HCT116 (cell line): Measurements from ENCODE around the gene SLC16A3. TPM values are rescaled to one million over a fixed set of nuclear protein-coding genes. Genes with fewer than 3 reads are reported as not detected.
"Not testable (repeated sequence)": the region's sequence is repeated elsewhere in the genome, so short reads cannot be mapped to it uniquely, and the experiment has no call there.

Experiments
- ATAC-seq: fragments of 200-7000 bp; cut with Tn5 transposase; 2 replicates; pipeline ENCODE4 v1.9.1; 2020; ENCODE audit warnings: mild to moderate bottlenecking, moderate library complexity
- BruUV-seq: library from RNA; stranded (reverse); fragments of 400-500 nt; replicated peaks from 2 replicates; lab custom pipeline; 2021; lab: Mats Ljungman, UMichigan
- CTCF ChIA-PET: fragments of 300-600 bp; sonication (Branson Sonifier 250); formaldehyde crosslinking; loops from one replicate; lab custom pipeline; 2021; ENCODE audit warnings: antibody characterized with exemption; lab: Charles Lee
- POLR2A ChIA-PET: fragments of 300-600, 350-600 bp; sonication (Branson Sonifier 250); formaldehyde crosslinking; loops from one replicate; lab custom pipeline; 2021; ENCODE audit warnings: antibody characterized with exemption; lab: Charles Lee
- RAD21 ChIA-PET, 2 experiments: fragments of 300-600 bp; sonication (Branson Sonifier 250); formaldehyde crosslinking; loops; one replicate each; lab custom pipeline; 2023; ENCODE audit warnings: low total read pairs in 2 of 2; ENCODE audit not compliant: uncharacterized antibody in 2 of 2, unreplicated experiment in 2 of 2, low non-redundant PET in 1 of 2; lab: Charles Lee
- DNase-seq: peaks from one replicate; pipeline ENCODE4 v3.0.0-alpha.2; 2010; ENCODE audit warnings: low read depth, low spot score
- H2AFZ ChIP-seq: fragments of 200-600 bp; shearing (Covaris generic), sonication (generic); 2 replicates; pipeline ENCODE4 v1.6.1; 2017; ENCODE audit warnings: low read depth, mixed run types, mixed read lengths, antibody characterized with exemption, low read length; ENCODE audit not compliant: poor library complexity, severe bottlenecking
- H3K27ac ChIP-seq: 2 replicates; pipeline ENCODE4 v1.5.1; 2012; ENCODE audit warnings: low read depth, low read length
- H3K27me3 ChIP-seq: fragments of 200-600 bp; sonication (generic); 2 replicates; pipeline ENCODE4 v1.6.1; 2016; ENCODE audit warnings: mixed run types, low read length, mixed read lengths; ENCODE audit not compliant: insufficient read depth
- H3K36me3 ChIP-seq, 2 experiments: fragments of 200-500 bp in 1 of 2; fragments of 200-600 bp in 1 of 2; sonication (Bioruptor generic) in 1 of 2; sonication (generic) in 1 of 2; 2 replicates each; pipeline versions ENCODE4 v1.5.1 to v1.6.1; 2014 to 2016; ENCODE audit warnings: low read length in 2 of 2, inconsistent platforms in 1 of 2, mixed read lengths in 1 of 2, mixed run types in 1 of 2; ENCODE audit not compliant: insufficient read depth in 2 of 2, control insufficient read depth in 1 of 2
- H3K4me1 ChIP-seq, 2 experiments: fragments of 200-600 bp in 1 of 2; sonication (generic) in 1 of 2; 2 replicates each; pipeline versions ENCODE4 v1.5.1 to v1.6.1; 2012 to 2017; ENCODE audit warnings: low read length in 2 of 2, inconsistent platforms in 1 of 2, mild to moderate bottlenecking in 1 of 2, mixed read lengths in 1 of 2, mixed run types in 1 of 2, moderate library complexity in 1 of 2; ENCODE audit not compliant: insufficient read depth in 2 of 2, control insufficient read depth in 1 of 2
- H3K4me2 ChIP-seq: fragments of 200-600 bp; sonication (generic); 2 replicates; pipeline ENCODE4 v1.6.1; 2017; ENCODE audit warnings: mixed run types, low read length, mixed read lengths
- H3K4me3 ChIP-seq, 2 experiments: fragments of 200-600 bp in 1 of 2; sonication (generic) in 1 of 2; replicated peaks in 1 of 2; 2 replicates each; pipeline ENCODE4 v1.5.1; 2011 to 2016; ENCODE audit warnings: low read length in 2 of 2, control low read depth in 1 of 2, low read depth in 1 of 2, mild to moderate bottlenecking in 1 of 2, mixed read lengths in 1 of 2, mixed run types in 1 of 2
- H3K79me2 ChIP-seq: fragments of 200-600 bp; sonication (generic); 2 replicates; pipeline ENCODE4 v1.6.1; 2017; ENCODE audit warnings: mild to moderate bottlenecking, mixed run types, low read length, moderate library complexity, mixed read lengths; ENCODE audit not compliant: insufficient read depth
- H3K9ac ChIP-seq: fragments of 200-600 bp; sonication (generic); 2 replicates; pipeline ENCODE4 v1.6.1; 2016; ENCODE audit warnings: low read length, mixed read lengths
- H3K9me2 ChIP-seq: fragments of 200-600 bp; sonication (generic), shearing (Covaris generic); 2 replicates; pipeline ENCODE4 v1.6.1; 2017; ENCODE audit warnings: mixed run types, mild to moderate bottlenecking, moderate library complexity; ENCODE audit not compliant: insufficient read depth
- H3K9me3 ChIP-seq, 2 experiments: fragments of 200-500 bp in 1 of 2; fragments of 200-600 bp in 1 of 2; sonication (Bioruptor generic) in 1 of 2; sonication (generic) in 1 of 2; 2 replicates each; pipeline ENCODE4 v1.6.1; 2014 to 2017; ENCODE audit warnings: low read length in 2 of 2, mixed read lengths in 2 of 2, inconsistent platforms in 1 of 2, low read depth in 1 of 2, mild to moderate bottlenecking in 1 of 2, mixed run types in 1 of 2, moderate library complexity in 1 of 2; ENCODE audit not compliant: control insufficient read depth in 1 of 2, insufficient read depth in 1 of 2
- H4K20me1 ChIP-seq: fragments of 200-600 bp; sonication (generic), shearing (Covaris generic); 2 replicates; pipeline ENCODE4 v1.6.1; 2017; ENCODE audit warnings: mixed run types, mild to moderate bottlenecking, moderate library complexity; ENCODE audit not compliant: insufficient read depth
- CBX3 ChIP-seq: IDR thresholded peaks from 2 replicates; pipeline ENCODE4 v1.6.1; 2012; ENCODE audit warnings: low read depth
- EZH2 ChIP-seq: fragments of 200-600 bp; sonication (generic); IDR thresholded peaks from 2 replicates; pipeline ENCODE4 v1.6.1; 2017; ENCODE audit warnings: antibody characterized with exemption, mixed run types
- FOSL1 ChIP-seq: IDR thresholded peaks from 2 replicates; pipeline ENCODE4 v1.6.1; 2012; ENCODE audit warnings: low read depth
- JUND ChIP-seq: IDR thresholded peaks from 2 replicates; pipeline ENCODE4 v1.6.1; 2012
- POLR2A ChIP-seq: IDR thresholded peaks from 2 replicates; pipeline ENCODE4 v1.7.0; 2011; ENCODE audit warnings: borderline replicate concordance; ENCODE audit not compliant: insufficient read depth, insufficient read length; ENCODE audit errors: extremely low read depth
- RAD21 ChIP-seq: IDR thresholded peaks from 2 replicates; pipeline ENCODE4 v1.6.1; 2012; ENCODE audit warnings: low read depth, mild to moderate bottlenecking
- SP1 ChIP-seq: IDR thresholded peaks from 2 replicates; pipeline ENCODE4 v1.6.1; 2012; ENCODE audit warnings: low read depth
- SRF ChIP-seq: IDR thresholded peaks from 2 replicates; pipeline ENCODE4 v1.6.1; 2012; ENCODE audit warnings: low read depth
- TCF7L2 ChIP-seq: IDR thresholded peaks from 2 replicates; pipeline ENCODE4 v1.7.0; 2011; ENCODE audit warnings: borderline replicate concordance, inconsistent platforms; ENCODE audit not compliant: insufficient read depth, insufficient read length; ENCODE audit errors: extremely low read depth
- YY1 ChIP-seq: IDR thresholded peaks from 2 replicates; pipeline ENCODE4 v1.6.1; 2011; ENCODE audit warnings: low read length, low read depth, moderate library complexity, mild to moderate bottlenecking; ENCODE audit not compliant: insufficient replicate concordance; ENCODE audit errors: extremely low read depth
- ZFX ChIP-seq: fragments of 450-650 bp; IDR thresholded peaks from 2 replicates; pipeline ENCODE4 v1.6.1; 2017
- ZNF274 ChIP-seq: fragments of 200-500 bp; sonication (Bioruptor generic); IDR thresholded peaks from 2 replicates; pipeline ENCODE4 v1.6.1; 2014; ENCODE audit warnings: mild to moderate bottlenecking, low read depth, low read length, inconsistent platforms
- intact Hi-C: fragments of 100-400 bp; cut with micrococcal nuclease; formaldehyde crosslinking; loops from 2 replicates; pipeline ENCODE4 v1.10.0; 2022
- total RNA-seq: library from RNA; stranded (reverse); gene quantifications from one replicate; pipeline ENCODE4 v1.2.1, GENCODE V29; 2021; ENCODE audit not compliant: unreplicated experiment
- TF ChIP-seq, protein P1 (sequence below): IDR thresholded peaks from 2 replicates; pipeline ENCODE4 v1.6.1; 2012
- TF ChIP-seq, protein P2 (sequence below), 3 experiments: fragments of 200-600 bp in 1 of 3; sonication (generic) in 1 of 3; IDR thresholded peaks in 2 of 3; conservative IDR thresholded peaks in 1 of 3; 2 replicates each; pipeline ENCODE4 v1.5.1; 2012 to 2017; ENCODE audit warnings: low read depth in 2 of 3, low read length in 2 of 3, antibody characterized with exemption in 1 of 3, borderline replicate concordance in 1 of 3, control low read depth in 1 of 3, mild to moderate bottlenecking in 1 of 3, mixed read lengths in 1 of 3, mixed run types in 1 of 3, moderate library complexity in 1 of 3; ENCODE audit not compliant: insufficient read depth in 1 of 3
- TF ChIP-seq, protein P3 (sequence below): IDR thresholded peaks from 2 replicates; pipeline ENCODE4 v1.6.1; 2012
- TF ChIP-seq, protein P4 (sequence below): IDR thresholded peaks from 2 replicates; pipeline ENCODE4 v1.6.1; 2011; ENCODE audit warnings: mild to moderate bottlenecking, low read length, moderate library complexity; ENCODE audit not compliant: insufficient replicate concordance; ENCODE audit errors: extremely low read depth

The SLC16A3 gene
- total RNA-seq, 1 experiment from 2014 or later: 445 TPM

GRCh38 chr17:82188001-82188961 is 40.6 kb upstream of the SLC16A3 start:
- H3K9ac ChIP-seq: no peak overlapping the region
- H3K4me3 ChIP-seq: no peak overlapping the region
- H3K4me1 ChIP-seq: no peaks in the 10 kb centered on the region
- ChIA-PET POLR2A (no interaction called here), CTCF (interaction anchor here (1.0 kb wide), 1 partner anchor 168 kb away, joined by 5 read pairs; no protein-coding TSS in a partner anchor), RAD21 (no interaction called here)
- DNase-seq: no peak
- intact Hi-C loops: no loop called here
- H3K79me2 ChIP-seq: no peaks in the 10 kb centered on the region
- no peaks in the 10 kb centered on the region for H3K27me3 ChIP-seq
- no peak for TF ChIP-seq TCF7L2
- TF ChIP-seq EZH2: no peak
- TF ChIP-seq, protein P1, sequence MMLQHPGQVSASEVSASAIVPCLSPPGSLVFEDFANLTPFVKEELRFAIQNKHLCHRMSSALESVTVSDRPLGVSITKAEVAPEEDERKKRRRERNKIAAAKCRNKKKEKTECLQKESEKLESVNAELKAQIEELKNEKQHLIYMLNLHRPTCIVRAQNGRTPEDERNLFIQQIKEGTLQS: no peak
- no peak for TF ChIP-seq JUND
- no peak for TF ChIP-seq CBX3
- no peak for TF ChIP-seq SP1
- TF ChIP-seq, protein P2, sequence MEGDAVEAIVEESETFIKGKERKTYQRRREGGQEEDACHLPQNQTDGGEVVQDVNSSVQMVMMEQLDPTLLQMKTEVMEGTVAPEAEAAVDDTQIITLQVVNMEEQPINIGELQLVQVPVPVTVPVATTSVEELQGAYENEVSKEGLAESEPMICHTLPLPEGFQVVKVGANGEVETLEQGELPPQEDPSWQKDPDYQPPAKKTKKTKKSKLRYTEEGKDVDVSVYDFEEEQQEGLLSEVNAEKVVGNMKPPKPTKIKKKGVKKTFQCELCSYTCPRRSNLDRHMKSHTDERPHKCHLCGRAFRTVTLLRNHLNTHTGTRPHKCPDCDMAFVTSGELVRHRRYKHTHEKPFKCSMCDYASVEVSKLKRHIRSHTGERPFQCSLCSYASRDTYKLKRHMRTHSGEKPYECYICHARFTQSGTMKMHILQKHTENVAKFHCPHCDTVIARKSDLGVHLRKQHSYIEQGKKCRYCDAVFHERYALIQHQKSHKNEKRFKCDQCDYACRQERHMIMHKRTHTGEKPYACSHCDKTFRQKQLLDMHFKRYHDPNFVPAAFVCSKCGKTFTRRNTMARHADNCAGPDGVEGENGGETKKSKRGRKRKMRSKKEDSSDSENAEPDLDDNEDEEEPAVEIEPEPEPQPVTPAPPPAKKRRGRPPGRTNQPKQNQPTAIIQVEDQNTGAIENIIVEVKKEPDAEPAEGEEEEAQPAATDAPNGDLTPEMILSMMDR (IDR thresholded peaks at IDR 0.05 in 2 of 3, conservative IDR thresholded peaks at IDR 0.05 in 1 of 3; ENCODE audit: borderline replicate concordance in 1 of 3, insufficient read depth in 1 of 3, low read depth in 2 of 3, low read length in 2 of 3): no peak
- TF ChIP-seq ZFX: no peak
- TF ChIP-seq ZNF274: no peak
- no peak for TF ChIP-seq YY1
- TF ChIP-seq, protein P3, sequence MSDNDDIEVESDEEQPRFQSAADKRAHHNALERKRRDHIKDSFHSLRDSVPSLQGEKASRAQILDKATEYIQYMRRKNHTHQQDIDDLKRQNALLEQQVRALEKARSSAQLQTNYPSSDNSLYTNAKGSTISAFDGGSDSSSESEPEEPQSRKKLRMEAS: no peak
- TF ChIP-seq RAD21: no peak
- no peak for TF ChIP-seq POLR2A
- no peak for TF ChIP-seq FOSL1
- no peak for TF ChIP-seq SRF
- TF ChIP-seq, protein P4, sequence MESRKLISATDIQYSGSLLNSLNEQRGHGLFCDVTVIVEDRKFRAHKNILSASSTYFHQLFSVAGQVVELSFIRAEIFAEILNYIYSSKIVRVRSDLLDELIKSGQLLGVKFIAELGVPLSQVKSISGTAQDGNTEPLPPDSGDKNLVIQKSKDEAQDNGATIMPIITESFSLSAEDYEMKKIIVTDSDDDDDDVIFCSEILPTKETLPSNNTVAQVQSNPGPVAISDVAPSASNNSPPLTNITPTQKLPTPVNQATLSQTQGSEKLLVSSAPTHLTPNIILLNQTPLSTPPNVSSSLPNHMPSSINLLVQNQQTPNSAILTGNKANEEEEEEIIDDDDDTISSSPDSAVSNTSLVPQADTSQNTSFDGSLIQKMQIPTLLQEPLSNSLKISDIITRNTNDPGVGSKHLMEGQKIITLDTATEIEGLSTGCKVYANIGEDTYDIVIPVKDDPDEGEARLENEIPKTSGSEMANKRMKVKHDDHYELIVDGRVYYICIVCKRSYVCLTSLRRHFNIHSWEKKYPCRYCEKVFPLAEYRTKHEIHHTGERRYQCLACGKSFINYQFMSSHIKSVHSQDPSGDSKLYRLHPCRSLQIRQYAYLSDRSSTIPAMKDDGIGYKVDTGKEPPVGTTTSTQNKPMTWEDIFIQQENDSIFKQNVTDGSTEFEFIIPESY: no peak
- H4K20me1 ChIP-seq: no peaks in the 10 kb centered on the region
- H2AFZ ChIP-seq: no peak overlapping the region
- no peak for ATAC-seq
- H3K27ac ChIP-seq: no peak overlapping the region
- no peaks in the 10 kb centered on the region for H3K9me3 ChIP-seq
- H3K36me3 ChIP-seq: peaks cover 20 to 31% of the 10 kb centered on the region in 2 experiments
- no TSS peak for BruUV-seq
- H3K9me2 ChIP-seq: no peaks in the 10 kb centered on the region
- H3K4me2 ChIP-seq: no peak overlapping the region

- CTCF ChIA-PET, ATAC-seq, BruUV-seq, DNase-seq, H3K79me2 ChIP-seq, H4K20me1 ChIP-seq, intact Hi-C loops, H3K9me3 ChIP-seq, H3K9ac ChIP-seq, POLR2A ChIA-PET, H3K27me3 ChIP-seq, H3K27ac ChIP-seq, H2AFZ ChIP-seq, H3K4me3 ChIP-seq, H3K9me2 ChIP-seq, RAD21 ChIA-PET, H3K4me2 ChIP-seq, H3K4me1 ChIP-seq: not testable (repeated sequence)
- H3K36me3 ChIP-seq: peaks cover 50 to 52% of the 10 kb centered on the region in 2 experiments; a peak in 3 of 4 replicates
These were observed 35.8 kb upstream of the SLC16A3 start for GRCh38 chr17:82193050-82193449.
